CD4-positive, alpha-beta T cell treated with Interleukin-2 at 100 ng/mL for 4 hours (primary cell): ENCODE data around the gene NCAPD2.

Experiments
- DNase-seq: peaks from one replicate; pipeline ENCODE4 v3.0.0-alpha.2; 2020; ENCODE audit warnings: low spot score

Gene NCAPD2

DNA sequence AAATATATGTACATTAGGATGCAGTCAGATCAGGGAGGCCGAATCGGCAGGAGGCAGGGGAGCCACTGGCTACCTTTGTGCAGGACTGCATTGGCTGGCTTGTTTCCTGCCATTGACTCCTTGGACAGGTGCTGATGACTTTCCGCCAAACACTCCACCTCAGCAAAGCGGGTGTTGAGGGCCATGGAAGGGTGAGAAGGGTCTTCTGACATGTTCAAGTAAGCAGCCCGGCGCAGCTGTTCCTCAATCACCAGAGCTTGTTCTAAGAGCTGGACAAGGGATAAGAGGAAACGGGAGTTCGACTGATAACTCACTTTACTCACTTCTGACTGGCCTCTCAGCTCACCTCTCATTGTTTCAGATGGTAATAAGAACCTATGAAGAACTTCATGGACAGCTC lies 79.1 kb downstream of the NCAPD2 start:
- no peak for DNase-seq

DNA sequence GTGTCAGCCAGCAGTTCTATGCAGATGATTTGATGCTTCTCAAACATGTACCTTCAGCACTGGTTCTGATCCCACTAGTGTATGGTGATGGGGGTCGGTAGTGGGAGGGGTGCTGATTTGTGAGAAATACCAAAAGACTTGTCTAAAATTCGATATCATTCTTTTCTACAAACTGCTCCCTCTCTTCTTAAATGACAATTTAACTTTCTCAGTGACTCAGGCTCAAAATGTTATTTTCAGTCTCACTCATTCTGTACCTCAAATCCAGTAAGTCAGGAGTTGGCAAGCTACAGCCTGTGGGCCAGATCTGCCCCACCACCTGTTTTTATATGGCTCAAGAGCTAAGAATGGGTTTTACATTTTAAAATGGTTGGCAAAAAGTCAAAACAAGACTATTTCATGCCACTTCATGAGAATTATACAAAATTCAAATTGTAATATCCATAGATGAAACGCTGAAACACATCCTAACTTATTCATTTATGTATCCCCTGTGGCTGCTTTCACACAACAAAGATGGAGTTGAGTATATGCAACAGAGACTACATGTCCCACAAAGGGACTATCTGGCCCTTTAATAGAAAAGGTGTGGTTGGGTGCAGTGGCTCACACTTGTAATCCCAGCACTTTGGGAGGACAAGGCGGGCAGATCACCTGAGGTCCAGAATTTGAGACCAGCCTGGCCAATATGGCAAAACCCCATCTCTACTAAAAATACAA lies 80.8 kb downstream of the NCAPD2 start:
- no peak for DNase-seq

DNA sequence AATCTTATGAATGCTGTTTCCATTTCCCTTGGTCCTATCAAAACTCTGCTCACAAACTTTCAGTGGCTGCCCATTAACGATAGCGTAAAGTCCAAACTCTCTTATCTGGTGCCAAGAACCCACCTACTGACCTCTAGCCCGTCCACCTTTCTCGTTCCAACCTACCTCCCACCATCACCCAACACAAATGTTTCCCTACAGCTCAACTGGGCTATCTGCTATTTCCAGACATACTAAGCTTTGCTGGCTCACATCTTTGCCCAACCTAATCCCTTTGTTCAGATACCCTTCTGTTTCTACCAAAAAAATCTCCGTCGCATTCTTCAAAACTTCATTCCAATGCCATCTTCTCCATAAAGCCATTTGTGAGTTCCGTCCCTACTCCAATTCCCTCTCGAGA lies 81.7 kb downstream of the NCAPD2 start:
- DNase-seq, result no peak
